ENCODE results near the gene YPEL1. TPM values are rescaled to one million over a fixed set of nuclear protein-coding genes. Genes with fewer than 3 reads are reported as not detected.

YPEL1 gene
- total RNA-seq, 1 experiment from 2014 or later, result 3.6 TPM

DNA sequence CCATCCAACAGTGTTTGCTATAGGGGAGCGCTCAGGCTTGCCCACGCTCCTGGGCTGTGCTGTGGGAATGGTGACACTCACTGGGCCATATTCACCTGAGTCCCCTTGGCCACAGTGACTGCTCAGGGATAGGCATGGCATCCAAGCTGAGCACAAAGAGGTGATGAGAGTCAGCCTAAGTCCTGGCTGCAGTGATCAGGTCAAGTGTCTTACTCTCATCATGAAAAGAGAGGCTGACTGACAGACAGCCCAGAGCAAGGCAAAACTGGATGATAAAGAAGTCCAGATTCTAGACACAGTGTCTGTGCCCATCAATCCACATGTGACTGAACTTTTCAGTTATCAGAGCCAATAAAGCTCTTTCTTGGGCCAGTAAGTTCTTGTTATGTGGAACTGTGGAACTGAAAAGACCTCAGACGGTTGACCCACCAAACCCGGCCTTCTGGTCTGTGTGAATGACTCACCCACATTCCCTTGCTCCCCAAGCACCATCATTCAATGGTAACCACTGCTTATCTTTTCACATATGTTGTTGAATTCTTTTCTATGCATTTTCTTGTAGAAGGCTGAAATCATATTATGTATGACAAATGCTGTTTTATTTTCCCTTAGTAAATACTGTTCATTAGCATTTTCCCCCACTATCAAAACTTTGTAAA lies 43.2 kb upstream of the YPEL1 start:
- Histone ChIP-seq H3K4me3 (ENCODE audit: low read depth, low read length, poor library complexity, severe bottlenecking) (no peak overlapping the region), H3K27me3 (replicated peaks; ENCODE audit: insufficient read depth, low read depth, low read length, poor library complexity) (no peaks in the 10 kb centered on the region), H3K27ac (ENCODE audit: low read depth, low read length, poor library complexity, severe bottlenecking) (no peak overlapping the region), H3K9me3 (ENCODE audit: low read depth, low read length, poor library complexity, severe bottlenecking) (no peaks in the 10 kb centered on the region), H3K4me1 (ENCODE audit: insufficient read depth, low read length, poor library complexity, severe bottlenecking) (peaks cover 6% of the 10 kb centered on the region), H3K36me3 (ENCODE audit: insufficient read depth, low read length, poor library complexity, severe bottlenecking) (peaks cover 9% of the 10 kb centered on the region)
- intact Hi-C loops (cut with micrococcal nuclease; ENCODE audit: unreplicated experiment), result no loop called here
- TF ChIP-seq EZH2 (IDR thresholded peaks at IDR 0.05; ENCODE audit: borderline replicate concordance, low read depth, low read length, poor library complexity, severe bottlenecking), result no peak
- TF ChIP-seq, protein P1, sequence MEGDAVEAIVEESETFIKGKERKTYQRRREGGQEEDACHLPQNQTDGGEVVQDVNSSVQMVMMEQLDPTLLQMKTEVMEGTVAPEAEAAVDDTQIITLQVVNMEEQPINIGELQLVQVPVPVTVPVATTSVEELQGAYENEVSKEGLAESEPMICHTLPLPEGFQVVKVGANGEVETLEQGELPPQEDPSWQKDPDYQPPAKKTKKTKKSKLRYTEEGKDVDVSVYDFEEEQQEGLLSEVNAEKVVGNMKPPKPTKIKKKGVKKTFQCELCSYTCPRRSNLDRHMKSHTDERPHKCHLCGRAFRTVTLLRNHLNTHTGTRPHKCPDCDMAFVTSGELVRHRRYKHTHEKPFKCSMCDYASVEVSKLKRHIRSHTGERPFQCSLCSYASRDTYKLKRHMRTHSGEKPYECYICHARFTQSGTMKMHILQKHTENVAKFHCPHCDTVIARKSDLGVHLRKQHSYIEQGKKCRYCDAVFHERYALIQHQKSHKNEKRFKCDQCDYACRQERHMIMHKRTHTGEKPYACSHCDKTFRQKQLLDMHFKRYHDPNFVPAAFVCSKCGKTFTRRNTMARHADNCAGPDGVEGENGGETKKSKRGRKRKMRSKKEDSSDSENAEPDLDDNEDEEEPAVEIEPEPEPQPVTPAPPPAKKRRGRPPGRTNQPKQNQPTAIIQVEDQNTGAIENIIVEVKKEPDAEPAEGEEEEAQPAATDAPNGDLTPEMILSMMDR (conservative IDR thresholded peaks at IDR 0.05; ENCODE audit: low read depth, low read length), result no peak
- no peak for DNase-seq (ENCODE audit: low spot score)
- POLR2A ChIA-PET (ENCODE audit: low non-redundant PET), result no interaction called here
- BruUV-seq (replicated peaks), result no TSS peak
- CTCF ChIA-PET, result no interaction called here

DNA sequence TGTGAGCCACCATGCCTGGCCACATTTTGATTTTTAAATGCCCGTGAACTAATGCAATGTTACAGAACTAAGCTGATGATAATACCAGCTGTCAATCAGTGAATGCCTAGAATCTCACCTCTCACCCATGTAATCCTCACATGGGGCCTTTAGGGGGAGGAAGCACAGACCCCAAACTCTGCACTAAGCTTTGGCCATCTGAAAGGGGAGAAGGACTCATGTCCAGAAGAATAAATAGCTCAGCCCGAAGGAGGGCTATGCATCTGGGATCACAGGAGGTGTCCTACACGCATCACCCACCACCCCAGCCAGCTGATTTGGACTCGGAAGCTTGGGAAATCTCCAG lies 36.0 kb upstream of the YPEL1 start:
- DNase-seq (ENCODE audit: low spot score), result no peak
- Histone ChIP-seq H3K9me3 (ENCODE audit: low read depth, low read length, poor library complexity, severe bottlenecking) (no peaks in the 10 kb centered on the region), H3K4me1 (ENCODE audit: insufficient read depth, low read length, poor library complexity, severe bottlenecking) (no peaks in the 10 kb centered on the region), H3K27me3 (replicated peaks; ENCODE audit: insufficient read depth, low read depth, low read length, poor library complexity) (no peaks in the 10 kb centered on the region), H3K27ac (ENCODE audit: low read depth, low read length, poor library complexity, severe bottlenecking) (no peak overlapping the region), H3K4me3 (ENCODE audit: low read depth, low read length, poor library complexity, severe bottlenecking) (no peak overlapping the region), H3K36me3 (ENCODE audit: insufficient read depth, low read length, poor library complexity, severe bottlenecking) (peaks cover 51% of the 10 kb centered on the region)
- BruUV-seq (replicated peaks), result no TSS peak
- intact Hi-C loops (cut with micrococcal nuclease; ENCODE audit: unreplicated experiment), result no loop called here
- ChIA-PET CTCF (no interaction called here), POLR2A (ENCODE audit: low non-redundant PET) (no interaction called here)
- no peak for TF ChIP-seq EZH2 (IDR thresholded peaks at IDR 0.05; ENCODE audit: borderline replicate concordance, low read depth, low read length, poor library complexity, severe bottlenecking)
- TF ChIP-seq, protein P1 (conservative IDR thresholded peaks at IDR 0.05; ENCODE audit: low read depth, low read length), result no peak

DNA sequence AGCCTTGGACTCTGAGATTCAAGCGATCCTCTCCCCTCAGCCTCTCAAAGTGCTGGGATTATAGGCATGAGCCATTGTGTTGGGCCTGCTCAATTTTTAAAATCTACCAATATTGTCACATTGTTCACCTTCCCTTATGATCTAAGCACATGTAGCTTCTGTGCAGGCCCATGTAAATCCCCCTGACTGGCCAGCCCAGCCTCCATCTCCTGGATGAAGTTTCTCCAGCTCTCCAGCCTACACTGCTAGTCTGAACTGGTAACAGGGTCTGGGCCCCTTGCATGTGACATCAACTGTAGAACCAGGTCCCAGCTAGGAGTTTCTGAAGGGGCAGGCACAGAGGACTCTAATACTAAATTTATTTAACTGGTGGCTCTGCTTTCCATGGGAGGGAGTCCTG lies 32.8 kb upstream of the YPEL1 start:
- Histone ChIP-seq H3K27ac (ENCODE audit: low read depth, low read length, poor library complexity, severe bottlenecking) (no peak overlapping the region), H3K27me3 (replicated peaks; ENCODE audit: insufficient read depth, low read depth, low read length, poor library complexity) (no peaks in the 10 kb centered on the region), H3K4me1 (ENCODE audit: insufficient read depth, low read length, poor library complexity, severe bottlenecking) (no peaks in the 10 kb centered on the region), H3K4me3 (ENCODE audit: low read depth, low read length, poor library complexity, severe bottlenecking) (no peak overlapping the region), H3K36me3 (ENCODE audit: insufficient read depth, low read length, poor library complexity, severe bottlenecking) (peaks cover 61% of the 10 kb centered on the region), H3K9me3 (ENCODE audit: low read depth, low read length, poor library complexity, severe bottlenecking) (no peaks in the 10 kb centered on the region)
- intact Hi-C loops (cut with micrococcal nuclease; ENCODE audit: unreplicated experiment), result no loop called here
- DNase-seq (ENCODE audit: low spot score), result no peak
- no TSS peak for BruUV-seq (replicated peaks)
- CTCF ChIA-PET, result no interaction called here
- TF ChIP-seq EZH2 (IDR thresholded peaks at IDR 0.05; ENCODE audit: borderline replicate concordance, low read depth, low read length, poor library complexity, severe bottlenecking), result no peak
- TF ChIP-seq, protein P1 (conservative IDR thresholded peaks at IDR 0.05; ENCODE audit: low read depth, low read length), result no peak
- POLR2A ChIA-PET (ENCODE audit: low non-redundant PET), result no interaction called here

Data from A673 (cell line).